ENCODE measurements around the gene TCERG1L.

- no peak for TF ChIP-seq ELF1 (IDR thresholded peaks at IDR 0.05)
- no peak for TF ChIP-seq TCF12 (IDR thresholded peaks at IDR 0.05)
- TF ChIP-seq RFX5 (IDR thresholded peaks at IDR 0.05; ENCODE audit: low read length): no peak
- TF ChIP-seq MAX (IDR thresholded peaks at IDR 0.05; ENCODE audit: low read depth): no peak
- no peak for TF ChIP-seq REST (IDR thresholded peaks at IDR 0.05; ENCODE audit: low read depth, low read length)
- TF ChIP-seq POLR2AphosphoS5 (IDR thresholded peaks at IDR 0.05; ENCODE audit: low read depth, low read length): no peak
- TF ChIP-seq CTCF (IDR thresholded peaks at IDR 0.05): no peak
Measured at GRCh38 chr10:131059881-131060280, 251.6 kb downstream of the TCERG1L start.
